Right atrium auricular region (tissue), 2 donors: Measurements from ENCODE around the gene UBAC1. TPM values are rescaled to one million over a fixed set of nuclear protein-coding genes. Genes with fewer than 3 reads are reported as not detected.

Experiments used
- DNase-seq: peaks from one replicate; pipeline ENCODE4 v3.0.0-alpha.2; 2019; ENCODE audit warnings: low spot score
- H3K27ac ChIP-seq, 2 donors: fragments of 200-600 bp; sonication (generic); 1 replicate in 1 of 2; 2 replicates in 1 of 2; pipeline ENCODE4 v1.5.1; 2016 to 2019
- H3K27me3 ChIP-seq, 2 donors: fragments of 200-600 bp; sonication (generic); one replicate each; pipeline versions ENCODE4 v1.5.1 to v1.6.0; 2017 to 2019
- H3K36me3 ChIP-seq: fragments of 200-600 bp; sonication (generic); one replicate; pipeline ENCODE4 v1.5.1; 2016
- H3K4me1 ChIP-seq, 2 donors: fragments of 200-600 bp; sonication (generic); one replicate each; pipeline versions ENCODE4 v1.5.1 to v1.6.0; 2017 to 2019
- H3K4me3 ChIP-seq, 2 donors: fragments of 200-600 bp; sonication (generic); 1 replicate in 1 of 2; 2 replicates in 1 of 2; pipeline ENCODE4 v1.5.1; 2017 to 2019; ENCODE audit warnings: mild to moderate bottlenecking in 1 of 2, moderate library complexity in 1 of 2
- H3K9me3 ChIP-seq, 2 donors: fragments of 200-600 bp; sonication (generic); one replicate each; pipeline ENCODE4 v1.5.1; 2019
- CTCF ChIP-seq, 2 donors: fragments of 200-600 bp; sonication (generic); IDR thresholded peaks; one replicate each; pipeline ENCODE4 v1.5.1; 2019; ENCODE audit warnings: antibody characterized with exemption in 2 of 2
- total RNA-seq, 2 donors: library from RNA; depleted of rRNA; stranded (reverse); fragments of >200 nt; gene quantifications; one replicate each; pipeline ENCODE4 v1.1.0, GENCODE V29; 2016

The UBAC1 gene
- total RNA-seq, 2 donors from 2014 or later: 58.6 to 76.9 TPM

GRCh38 chr9:136007934-136008692, 46.9 kb upstream of the UBAC1 start:
- TF ChIP-seq CTCF (IDR thresholded peaks at IDR 0.05): no peak
- Histone ChIP-seq H3K27ac (peak overlapping the region in 1 of 2 donors; percentile 21), H3K27me3 (no peaks in the 10 kb centered on the region), H3K36me3 (peaks cover 24% of the 10 kb centered on the region), H3K9me3 (no peaks in the 10 kb centered on the region), H3K4me1 (peaks cover 0 to 51% of the 10 kb centered on the region in 2 donors), H3K4me3 (no peak overlapping the region)
- DNase-seq: no peak

GRCh38 chr9:136007276-136007933, 46.2 kb upstream of the UBAC1 start:
- no peak overlapping the region for H3K4me3 ChIP-seq
- no peak overlapping the region for H3K27ac ChIP-seq
- H3K36me3 ChIP-seq: peaks cover 24% of the 10 kb centered on the region
- TF ChIP-seq CTCF (IDR thresholded peaks at IDR 0.05): no peak
- H3K27me3 ChIP-seq: no peaks in the 10 kb centered on the region
- peaks cover 0 to 51% of the 10 kb centered on the region in 2 donors for H3K4me1 ChIP-seq
- no peaks in the 10 kb centered on the region for H3K9me3 ChIP-seq
- no peak for DNase-seq

- H3K27me3 ChIP-seq: no peaks in the 10 kb centered on the region
- no peak for DNase-seq
- no peaks in the 10 kb centered on the region for H3K9me3 ChIP-seq
- no peak overlapping the region for H3K4me3 ChIP-seq
- peaks cover 0 to 40% of the 10 kb centered on the region in 2 donors for H3K4me1 ChIP-seq
- H3K27ac ChIP-seq: no peak overlapping the region
- no peak for TF ChIP-seq CTCF (IDR thresholded peaks at IDR 0.05)
- H3K36me3 ChIP-seq: peaks cover 19% of the 10 kb centered on the region
Observed at GRCh38 chr9:136006169-136006568, 45.0 kb upstream of the UBAC1 start.

- no peak for TF ChIP-seq CTCF (IDR thresholded peaks at IDR 0.05)
- Histone ChIP-seq H3K9me3 (no peaks in the 10 kb centered on the region), H3K4me1 (peaks cover 0 to 35% of the 10 kb centered on the region in 2 donors), H3K27me3 (no peaks in the 10 kb centered on the region), H3K4me3 (no peak overlapping the region), H3K36me3 (peaks cover 7% of the 10 kb centered on the region), H3K27ac (no peak overlapping the region)
- no peak for DNase-seq
Observed at GRCh38 chr9:136004712-136005111, 43.5 kb upstream of the UBAC1 start.

GRCh38 chr9:136004219-136004618, 43.0 kb upstream of the UBAC1 start:
- H3K36me3 ChIP-seq: peaks cover 2% of the 10 kb centered on the region
- no peak for DNase-seq
- no peak for TF ChIP-seq CTCF (IDR thresholded peaks at IDR 0.05)
- no peak overlapping the region for H3K4me3 ChIP-seq
- peaks cover 0 to 35% of the 10 kb centered on the region in 2 donors for H3K4me1 ChIP-seq
- no peaks in the 10 kb centered on the region for H3K27me3 ChIP-seq
- no peaks in the 10 kb centered on the region for H3K9me3 ChIP-seq
- H3K27ac ChIP-seq: no peak overlapping the region
